ENCODE measurements around the gene ANTXRL.
A peak's percentile ranks its signal among the peaks of the same experiment; 100 is the strongest.
"Not testable (repeated sequence)": the region's sequence is repeated elsewhere in the genome, so short reads cannot be mapped to it uniquely, and the experiment has no call there.

The ANTXRL gene

GRCh38 chr10:46270086-46270811, 16.5 kb upstream of the ANTXRL start:
- Histone ChIP-seq H3K9ac (ENCODE audit: low read depth, low read length) (peak overlapping the region; percentile 76), H3K4me1 (ENCODE audit: insufficient read depth, low read length) (peaks cover 73% of the 10 kb centered on the region), H3K4me2 (ENCODE audit: insufficient read depth, low read length) (peak overlapping the region; percentile 91), H3K27me3 (ENCODE audit: insufficient read depth, low read length, poor library complexity) (no peaks in the 10 kb centered on the region), H3K4me3 (ENCODE audit: low read depth in 1 of 2, low read length in 2 of 2) (peak overlapping the region in 1 of 2 experiments; percentile 60; a peak in 2 of 4 replicates), H3K9me3 (ENCODE audit: insufficient read depth, low read length, severe bottlenecking) (no peaks in the 10 kb centered on the region), H3K27ac (ENCODE audit: low read length) (peak overlapping the region; percentile 98), H3K36me3 (ENCODE audit: insufficient read depth, low read length) (peaks cover 13% of the 10 kb centered on the region), H2AFZ (ENCODE audit: low read depth, low read length) (peak overlapping the region; percentile 76), H4K20me1 (ENCODE audit: insufficient read depth, low read length) (no peaks in the 10 kb centered on the region; the same call in 1 of the 2 replicates), H3K79me2 (ENCODE audit: insufficient read depth, low read length) (peaks cover 20% of the 10 kb centered on the region)
- TF ChIP-seq EZH2 (IDR thresholded peaks at IDR 0.05; ENCODE audit: borderline replicate concordance, low read depth, low read length, severe bottlenecking) (no peak), CTCF (IDR thresholded peaks at IDR 0.05; ENCODE audit: borderline replicate concordance, extremely low read depth, low read length, poor library complexity, severe bottlenecking) (no peak)
- ATAC-seq (ENCODE audit: insufficient read depth, low read depth) (peak; percentile 1; the same call in 1 of the 3 replicates), DNase-seq (no peak)

- peaks cover 13% of the 10 kb centered on the region for H3K36me3 ChIP-seq (ENCODE audit: insufficient read depth, low read length)
- H3K4me1 ChIP-seq (ENCODE audit: insufficient read depth, low read length) = peaks cover 73% of the 10 kb centered on the region
- not testable (repeated sequence) for H3K4me3 ChIP-seq (ENCODE audit: low read depth in 1 of 2, low read length in 2 of 2); H4K20me1 ChIP-seq (ENCODE audit: insufficient read depth, low read length); H3K27me3 ChIP-seq (ENCODE audit: insufficient read depth, low read length, poor library complexity); DNase-seq; ATAC-seq (ENCODE audit: insufficient read depth, low read depth); H3K9me3 ChIP-seq (ENCODE audit: insufficient read depth, low read length, severe bottlenecking)
- peak overlapping the region; percentile 76 for H3K9ac ChIP-seq (ENCODE audit: low read depth, low read length)
- peak overlapping the region; percentile 28; the same call in 1 of the 2 replicates for H2AFZ ChIP-seq (ENCODE audit: low read depth, low read length)
- peaks cover 20% of the 10 kb centered on the region for H3K79me2 ChIP-seq (ENCODE audit: insufficient read depth, low read length)
- peak overlapping the region; percentile 91; the same call in 1 of the 2 replicates for H3K4me2 ChIP-seq (ENCODE audit: insufficient read depth, low read length)
- peak overlapping the region; percentile 98 for H3K27ac ChIP-seq (ENCODE audit: low read length)
These were observed 15.8 kb upstream of the ANTXRL start for GRCh38 chr10:46270963-46271530.

- Histone ChIP-seq H3K9ac (ENCODE audit: low read depth, low read length) (peak overlapping the region; percentile 36), H3K4me1 (ENCODE audit: insufficient read depth, low read length) (peaks cover 67% of the 10 kb centered on the region), H3K79me2 (ENCODE audit: insufficient read depth, low read length) (peaks cover 20% of the 10 kb centered on the region), H2AFZ (ENCODE audit: low read depth, low read length) (peak overlapping the region; percentile 57; the same call in 1 of the 2 replicates), H3K27ac (ENCODE audit: low read length) (peak overlapping the region; percentile 88)
- not testable (repeated sequence) for H4K20me1 ChIP-seq (ENCODE audit: insufficient read depth, low read length); H3K27me3 ChIP-seq (ENCODE audit: insufficient read depth, low read length, poor library complexity); H3K4me2 ChIP-seq (ENCODE audit: insufficient read depth, low read length); H3K9me3 ChIP-seq (ENCODE audit: insufficient read depth, low read length, severe bottlenecking); H3K36me3 ChIP-seq (ENCODE audit: insufficient read depth, low read length); H3K4me3 ChIP-seq (ENCODE audit: low read depth in 1 of 2, low read length in 2 of 2)
- ATAC-seq (ENCODE audit: insufficient read depth, low read depth) (peak; percentile 47), DNase-seq (peak; percentile 60)
These were observed 14.8 kb upstream of the ANTXRL start for GRCh38 chr10:46271795-46272499.

- TF ChIP-seq EZH2 (IDR thresholded peaks at IDR 0.05; ENCODE audit: borderline replicate concordance, low read depth, low read length, severe bottlenecking) (no peak), CTCF (IDR thresholded peaks at IDR 0.05; ENCODE audit: borderline replicate concordance, extremely low read depth, low read length, poor library complexity, severe bottlenecking) (no peak)
- Histone ChIP-seq H3K4me3 (ENCODE audit: low read depth in 1 of 2, low read length in 2 of 2) (no peak overlapping the region), H3K79me2 (ENCODE audit: insufficient read depth, low read length) (peaks cover 13% of the 10 kb centered on the region), H4K20me1 (ENCODE audit: insufficient read depth, low read length) (no peaks in the 10 kb centered on the region), H3K9ac (ENCODE audit: low read depth, low read length) (peak overlapping the region; percentile 36), H3K27ac (ENCODE audit: low read length) (peak overlapping the region; percentile 88), H3K4me2 (ENCODE audit: insufficient read depth, low read length) (no peak overlapping the region; the same call in 1 of the 2 replicates), H3K36me3 (ENCODE audit: insufficient read depth, low read length) (no peaks in the 10 kb centered on the region; the same call in 1 of the 2 replicates), H3K27me3 (ENCODE audit: insufficient read depth, low read length, poor library complexity) (no peaks in the 10 kb centered on the region), H2AFZ (ENCODE audit: low read depth, low read length) (0 out of 2 replicates have a peak overlapping the region, but pooled peaks have one; percentile 19), H3K4me1 (ENCODE audit: insufficient read depth, low read length) (peaks cover 57% of the 10 kb centered on the region), H3K9me3 (ENCODE audit: insufficient read depth, low read length, severe bottlenecking) (no peaks in the 10 kb centered on the region)
- DNase-seq (no peak), ATAC-seq (ENCODE audit: insufficient read depth, low read depth) (no peak)
These were observed 13.9 kb upstream of the ANTXRL start for GRCh38 chr10:46272863-46273415.
